K562 (cell line): Measurements from ENCODE around the gene WASF2. TPM values are rescaled to one million over a fixed set of nuclear protein-coding genes. Genes with fewer than 3 reads are reported as not detected.

ENCODE experiments used
- IRF2 ChIP-seq: sonication (generic); formaldehyde crosslinking; IDR thresholded peaks from 2 replicates; pipeline ENCODE4 v1.8.1; 2022; ENCODE audit warnings: mild to moderate bottlenecking, missing genetic modification reagents
- MCM3 ChIP-seq: fragments of 450-650 bp; IDR thresholded peaks from 2 replicates; pipeline ENCODE4 v1.6.1; 2016
- NCOA1 ChIP-seq: fragments of 450-650 bp; IDR thresholded peaks from 2 replicates; pipeline ENCODE4 v1.6.1; 2016; ENCODE audit warnings: low read depth
- RBM22 ChIP-seq: fragments of 200-400 bp; formaldehyde crosslinking; IDR thresholded peaks from 2 replicates; pipeline ENCODE4 v1.6.1; 2018; ENCODE audit warnings: low read length, low read depth; ENCODE audit not compliant: poor library complexity, severe bottlenecking
- SP2 ChIP-seq: IDR thresholded peaks from 2 replicates; pipeline ENCODE4 v1.6.1; 2011; ENCODE audit warnings: mild to moderate bottlenecking, low read depth, low read length, moderate library complexity; ENCODE audit not compliant: poor library complexity, severe bottlenecking; ENCODE audit errors: extremely low read depth
- TCF7 ChIP-seq: sonication (generic); IDR thresholded peaks from 2 replicates; pipeline ENCODE4 v1.6.1; 2016; ENCODE audit warnings: antibody characterized with exemption, borderline replicate concordance
- TEAD4 ChIP-seq, 2 experiments: sonication (generic) in 1 of 2; formaldehyde crosslinking in 1 of 2; IDR thresholded peaks; 2 replicates each; pipeline versions ENCODE4 v1.6.1 to v1.8.0; 2012 to 2022; ENCODE audit warnings: borderline replicate concordance in 1 of 2, inconsistent platforms in 1 of 2, low read length in 1 of 2, mild to moderate bottlenecking in 1 of 2, missing genetic modification reagents in 1 of 2
- ZBTB8A ChIP-seq: fragments of 450-650 bp; IDR thresholded peaks from 2 replicates; pipeline ENCODE4 v1.6.1; 2018; ENCODE audit warnings: mild to moderate bottlenecking, moderate library complexity; ENCODE audit not compliant: partially characterized antibody
- ZNF436 ChIP-seq: fragments of 250-450, 450-650 bp; sonication (Bioruptor Pico); formaldehyde crosslinking; IDR thresholded peaks from 2 replicates; pipeline ENCODE4 v1.7.0; 2020; ENCODE audit warnings: mild to moderate bottlenecking
- ZNF830 ChIP-seq: fragments of 250-450 bp; sonication (Bioruptor Pico); IDR thresholded peaks from 2 replicates; pipeline ENCODE4 v1.5.0; 2021; ENCODE audit warnings: mild to moderate bottlenecking
- polyA plus RNA-seq, 8 experiments: library from polyadenylated mRNA; depleted of rRNA in 4 of 8; stranded (reverse) in 5 of 8; unstranded in 3 of 8; fragments of >200 nt; fragmentation: Nextera tagmentation in 2 of 8; fragmentation: Illumina TruSeq in 1 of 8; extraction: Ambion mirVana in 2 of 8; extraction: Trizol in 1 of 8; gene quantifications; 2 replicates each; pipeline versions ENCODE4 v1.2.1 to v1.2.3, GENCODE V29; 2011 to 2014; ENCODE audit warnings: inconsistent platforms in 1 of 8, missing spikeins in 1 of 8
- total RNA-seq, 7 experiments: library from RNA; depleted of rRNA in 6 of 7; stranded (reverse); fragments of >200 nt in 6 of 7; fragmentation: Illumina TruSeq in 2 of 7; extraction: Trizol in 2 of 7; gene quantifications; 2 replicates each; pipeline versions ENCODE4 v1.2.1 to v1.2.3, GENCODE V29; 2011 to 2021; ENCODE audit warnings: low replicate concordance in 1 of 7
- TF ChIP-seq, protein P1 (sequence below): fragments of 200-600 bp; sonication (generic); IDR thresholded peaks from one replicate; pipeline ENCODE4 v1.6.1; 2012; ENCODE audit warnings: mild to moderate bottlenecking, low read depth, low read length, inconsistent platforms
- TF ChIP-seq, protein P2 (sequence below): IDR thresholded peaks from 2 replicates; pipeline ENCODE4 v1.6.1; 2016; ENCODE audit warnings: missing genetic modification characterization, missing compliant biosample characterization
- TF ChIP-seq, protein P3 (sequence below): sonication (generic); formaldehyde crosslinking; IDR thresholded peaks from 2 replicates; pipeline ENCODE4 v1.8.0; 2022; ENCODE audit warnings: mild to moderate bottlenecking, low read depth, missing genetic modification reagents

Gene WASF2
- total and polyA plus RNA-seq, 9 of the 15 experiments (the other 6 are each of a cell fraction or from before 2014, with no cell fraction given): 8.2 to 163 (median 31.2) TPM

DNA sequence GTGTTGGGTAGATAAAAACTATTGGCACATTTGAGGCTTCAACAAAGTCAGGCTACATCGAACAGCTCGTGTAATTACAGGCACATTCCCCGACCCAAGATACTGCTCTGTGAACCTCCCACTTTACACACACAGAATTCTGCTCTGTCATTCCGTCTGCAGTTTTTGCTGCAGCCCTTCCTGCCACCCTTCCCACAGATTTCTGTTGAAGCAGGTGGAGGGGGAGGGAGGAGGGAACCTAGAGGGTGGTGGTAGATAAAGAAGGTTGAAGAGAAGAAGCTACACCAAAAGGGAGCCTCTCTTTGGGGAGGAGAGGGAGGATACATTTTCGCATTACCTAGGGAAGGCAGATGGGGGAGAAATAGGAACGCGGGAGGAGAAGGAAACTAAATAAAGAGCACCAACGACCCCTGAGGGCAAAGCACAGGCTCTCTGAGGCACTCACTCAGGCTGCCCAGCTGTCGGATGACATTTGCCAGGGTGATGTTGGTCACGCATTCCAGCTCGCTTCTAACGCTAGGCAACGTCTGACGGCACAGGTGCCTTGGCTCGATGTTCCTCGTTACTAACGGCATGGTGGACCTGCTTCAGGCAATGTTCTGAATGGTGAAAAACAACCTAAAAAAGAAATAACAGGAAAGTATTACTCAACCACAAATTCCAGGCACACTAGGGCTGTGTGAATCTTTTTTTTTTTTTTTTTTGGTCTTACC is 61.5 kb downstream of the WASF2 start (continued):
- TF ChIP-seq, protein P1, sequence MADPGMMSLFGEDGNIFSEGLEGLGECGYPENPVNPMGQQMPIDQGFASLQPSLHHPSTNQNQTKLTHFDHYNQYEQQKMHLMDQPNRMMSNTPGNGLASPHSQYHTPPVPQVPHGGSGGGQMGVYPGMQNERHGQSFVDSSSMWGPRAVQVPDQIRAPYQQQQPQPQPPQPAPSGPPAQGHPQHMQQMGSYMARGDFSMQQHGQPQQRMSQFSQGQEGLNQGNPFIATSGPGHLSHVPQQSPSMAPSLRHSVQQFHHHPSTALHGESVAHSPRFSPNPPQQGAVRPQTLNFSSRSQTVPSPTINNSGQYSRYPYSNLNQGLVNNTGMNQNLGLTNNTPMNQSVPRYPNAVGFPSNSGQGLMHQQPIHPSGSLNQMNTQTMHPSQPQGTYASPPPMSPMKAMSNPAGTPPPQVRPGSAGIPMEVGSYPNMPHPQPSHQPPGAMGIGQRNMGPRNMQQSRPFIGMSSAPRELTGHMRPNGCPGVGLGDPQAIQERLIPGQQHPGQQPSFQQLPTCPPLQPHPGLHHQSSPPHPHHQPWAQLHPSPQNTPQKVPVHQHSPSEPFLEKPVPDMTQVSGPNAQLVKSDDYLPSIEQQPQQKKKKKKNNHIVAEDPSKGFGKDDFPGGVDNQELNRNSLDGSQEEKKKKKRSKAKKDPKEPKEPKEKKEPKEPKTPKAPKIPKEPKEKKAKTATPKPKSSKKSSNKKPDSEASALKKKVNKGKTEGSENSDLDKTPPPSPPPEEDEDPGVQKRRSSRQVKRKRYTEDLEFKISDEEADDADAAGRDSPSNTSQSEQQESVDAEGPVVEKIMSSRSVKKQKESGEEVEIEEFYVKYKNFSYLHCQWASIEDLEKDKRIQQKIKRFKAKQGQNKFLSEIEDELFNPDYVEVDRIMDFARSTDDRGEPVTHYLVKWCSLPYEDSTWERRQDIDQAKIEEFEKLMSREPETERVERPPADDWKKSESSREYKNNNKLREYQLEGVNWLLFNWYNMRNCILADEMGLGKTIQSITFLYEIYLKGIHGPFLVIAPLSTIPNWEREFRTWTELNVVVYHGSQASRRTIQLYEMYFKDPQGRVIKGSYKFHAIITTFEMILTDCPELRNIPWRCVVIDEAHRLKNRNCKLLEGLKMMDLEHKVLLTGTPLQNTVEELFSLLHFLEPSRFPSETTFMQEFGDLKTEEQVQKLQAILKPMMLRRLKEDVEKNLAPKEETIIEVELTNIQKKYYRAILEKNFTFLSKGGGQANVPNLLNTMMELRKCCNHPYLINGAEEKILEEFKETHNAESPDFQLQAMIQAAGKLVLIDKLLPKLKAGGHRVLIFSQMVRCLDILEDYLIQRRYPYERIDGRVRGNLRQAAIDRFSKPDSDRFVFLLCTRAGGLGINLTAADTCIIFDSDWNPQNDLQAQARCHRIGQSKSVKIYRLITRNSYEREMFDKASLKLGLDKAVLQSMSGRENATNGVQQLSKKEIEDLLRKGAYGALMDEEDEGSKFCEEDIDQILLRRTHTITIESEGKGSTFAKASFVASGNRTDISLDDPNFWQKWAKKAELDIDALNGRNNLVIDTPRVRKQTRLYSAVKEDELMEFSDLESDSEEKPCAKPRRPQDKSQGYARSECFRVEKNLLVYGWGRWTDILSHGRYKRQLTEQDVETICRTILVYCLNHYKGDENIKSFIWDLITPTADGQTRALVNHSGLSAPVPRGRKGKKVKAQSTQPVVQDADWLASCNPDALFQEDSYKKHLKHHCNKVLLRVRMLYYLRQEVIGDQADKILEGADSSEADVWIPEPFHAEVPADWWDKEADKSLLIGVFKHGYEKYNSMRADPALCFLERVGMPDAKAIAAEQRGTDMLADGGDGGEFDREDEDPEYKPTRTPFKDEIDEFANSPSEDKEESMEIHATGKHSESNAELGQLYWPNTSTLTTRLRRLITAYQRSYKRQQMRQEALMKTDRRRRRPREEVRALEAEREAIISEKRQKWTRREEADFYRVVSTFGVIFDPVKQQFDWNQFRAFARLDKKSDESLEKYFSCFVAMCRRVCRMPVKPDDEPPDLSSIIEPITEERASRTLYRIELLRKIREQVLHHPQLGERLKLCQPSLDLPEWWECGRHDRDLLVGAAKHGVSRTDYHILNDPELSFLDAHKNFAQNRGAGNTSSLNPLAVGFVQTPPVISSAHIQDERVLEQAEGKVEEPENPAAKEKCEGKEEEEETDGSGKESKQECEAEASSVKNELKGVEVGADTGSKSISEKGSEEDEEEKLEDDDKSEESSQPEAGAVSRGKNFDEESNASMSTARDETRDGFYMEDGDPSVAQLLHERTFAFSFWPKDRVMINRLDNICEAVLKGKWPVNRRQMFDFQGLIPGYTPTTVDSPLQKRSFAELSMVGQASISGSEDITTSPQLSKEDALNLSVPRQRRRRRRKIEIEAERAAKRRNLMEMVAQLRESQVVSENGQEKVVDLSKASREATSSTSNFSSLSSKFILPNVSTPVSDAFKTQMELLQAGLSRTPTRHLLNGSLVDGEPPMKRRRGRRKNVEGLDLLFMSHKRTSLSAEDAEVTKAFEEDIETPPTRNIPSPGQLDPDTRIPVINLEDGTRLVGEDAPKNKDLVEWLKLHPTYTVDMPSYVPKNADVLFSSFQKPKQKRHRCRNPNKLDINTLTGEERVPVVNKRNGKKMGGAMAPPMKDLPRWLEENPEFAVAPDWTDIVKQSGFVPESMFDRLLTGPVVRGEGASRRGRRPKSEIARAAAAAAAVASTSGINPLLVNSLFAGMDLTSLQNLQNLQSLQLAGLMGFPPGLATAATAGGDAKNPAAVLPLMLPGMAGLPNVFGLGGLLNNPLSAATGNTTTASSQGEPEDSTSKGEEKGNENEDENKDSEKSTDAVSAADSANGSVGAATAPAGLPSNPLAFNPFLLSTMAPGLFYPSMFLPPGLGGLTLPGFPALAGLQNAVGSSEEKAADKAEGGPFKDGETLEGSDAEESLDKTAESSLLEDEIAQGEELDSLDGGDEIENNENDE: no peak
- peak; percentile 86 for TF ChIP-seq TEAD4 (IDR thresholded peaks at IDR 0.05; ENCODE audit: low read length)
- TF ChIP-seq TEAD4 (CRISPR knock-in tag; IDR thresholded peaks at IDR 0.05; ENCODE audit: borderline replicate concordance): no peak
- TF ChIP-seq, protein P2, sequence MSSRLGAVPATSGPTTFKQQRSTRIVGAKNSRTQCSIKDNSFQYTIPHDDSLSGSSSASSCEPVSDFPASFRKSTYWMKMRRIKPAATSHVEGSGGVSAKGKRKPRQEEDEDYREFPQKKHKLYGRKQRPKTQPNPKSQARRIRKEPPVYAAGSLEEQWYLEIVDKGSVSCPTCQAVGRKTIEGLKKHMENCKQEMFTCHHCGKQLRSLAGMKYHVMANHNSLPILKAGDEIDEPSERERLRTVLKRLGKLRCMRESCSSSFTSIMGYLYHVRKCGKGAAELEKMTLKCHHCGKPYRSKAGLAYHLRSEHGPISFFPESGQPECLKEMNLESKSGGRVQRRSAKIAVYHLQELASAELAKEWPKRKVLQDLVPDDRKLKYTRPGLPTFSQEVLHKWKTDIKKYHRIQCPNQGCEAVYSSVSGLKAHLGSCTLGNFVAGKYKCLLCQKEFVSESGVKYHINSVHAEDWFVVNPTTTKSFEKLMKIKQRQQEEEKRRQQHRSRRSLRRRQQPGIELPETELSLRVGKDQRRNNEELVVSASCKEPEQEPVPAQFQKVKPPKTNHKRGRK: no peak
- no peak for TF ChIP-seq RBM22
- TF ChIP-seq NCOA1: peak; percentile 71; the same call in 1 of the 2 replicates
- 0 out of 2 replicates have a peak, but pooled peaks have one; percentile 66 for TF ChIP-seq TCF7
- no peak for TF ChIP-seq ZNF830 (CRISPR knock-in tag)
- no peak for TF ChIP-seq ZNF436 (CRISPR knock-in tag)
- TF ChIP-seq ZBTB8A: no peak
- TF ChIP-seq, protein P3, sequence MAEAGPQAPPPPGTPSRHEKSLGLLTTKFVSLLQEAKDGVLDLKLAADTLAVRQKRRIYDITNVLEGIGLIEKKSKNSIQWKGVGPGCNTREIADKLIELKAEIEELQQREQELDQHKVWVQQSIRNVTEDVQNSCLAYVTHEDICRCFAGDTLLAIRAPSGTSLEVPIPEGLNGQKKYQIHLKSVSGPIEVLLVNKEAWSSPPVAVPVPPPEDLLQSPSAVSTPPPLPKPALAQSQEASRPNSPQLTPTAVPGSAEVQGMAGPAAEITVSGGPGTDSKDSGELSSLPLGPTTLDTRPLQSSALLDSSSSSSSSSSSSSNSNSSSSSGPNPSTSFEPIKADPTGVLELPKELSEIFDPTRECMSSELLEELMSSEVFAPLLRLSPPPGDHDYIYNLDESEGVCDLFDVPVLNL: no peak
- no peak for TF ChIP-seq MCM3
- TF ChIP-seq SP2: no peak
- TF ChIP-seq IRF2 (CRISPR knock-in tag): no peak
